ENCODE measurements around the gene CCDC192.

CCDC192 gene

DNA sequence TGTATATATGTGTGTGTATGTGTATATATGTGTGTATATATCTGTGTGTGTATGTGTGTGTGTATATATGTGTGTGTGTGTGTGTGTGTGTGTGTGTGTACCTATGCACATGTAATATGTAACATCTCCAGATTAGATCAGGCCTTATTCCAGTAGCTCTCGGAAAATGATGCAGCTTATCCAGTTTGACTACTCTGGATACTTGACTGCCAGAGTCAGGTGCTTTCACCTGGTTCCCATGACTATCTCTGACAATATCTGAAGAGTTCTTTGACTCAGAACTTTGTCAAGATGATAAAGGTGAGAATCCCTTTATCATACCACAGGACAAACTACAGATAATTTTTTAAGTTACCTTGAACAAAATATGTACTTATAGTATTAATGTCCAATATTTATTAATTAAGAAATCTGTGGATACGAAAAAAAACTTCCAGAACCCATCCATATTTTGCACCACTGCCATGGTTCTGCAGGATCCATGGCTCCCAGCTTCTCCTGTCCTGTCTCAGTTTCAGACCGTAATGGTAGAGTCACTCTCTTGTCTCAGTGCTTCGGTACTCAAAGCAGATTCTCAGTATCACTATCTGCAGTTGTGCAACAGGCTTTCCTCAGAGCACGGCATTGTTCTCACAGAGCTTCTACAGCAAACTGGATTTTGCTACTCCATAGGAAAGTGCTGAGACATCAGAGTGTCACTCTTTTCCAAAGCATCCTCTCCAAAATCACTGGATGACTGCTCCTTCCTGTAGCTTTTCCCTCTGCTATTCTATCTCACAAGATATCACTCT, 216.0 kb downstream of the CCDC192 start:
- H3K9ac ChIP-seq (ENCODE audit: low read length): no peak overlapping the region
- no peak overlapping the region for H3K27ac ChIP-seq (ENCODE audit: low read length)
- no peak overlapping the region for H3K4me3 ChIP-seq (ENCODE audit: low read length)
- TF ChIP-seq EZH2phosphoT487 (IDR thresholded peaks at IDR 0.05; ENCODE audit: low read depth): no peak
- TF ChIP-seq, protein P1, sequence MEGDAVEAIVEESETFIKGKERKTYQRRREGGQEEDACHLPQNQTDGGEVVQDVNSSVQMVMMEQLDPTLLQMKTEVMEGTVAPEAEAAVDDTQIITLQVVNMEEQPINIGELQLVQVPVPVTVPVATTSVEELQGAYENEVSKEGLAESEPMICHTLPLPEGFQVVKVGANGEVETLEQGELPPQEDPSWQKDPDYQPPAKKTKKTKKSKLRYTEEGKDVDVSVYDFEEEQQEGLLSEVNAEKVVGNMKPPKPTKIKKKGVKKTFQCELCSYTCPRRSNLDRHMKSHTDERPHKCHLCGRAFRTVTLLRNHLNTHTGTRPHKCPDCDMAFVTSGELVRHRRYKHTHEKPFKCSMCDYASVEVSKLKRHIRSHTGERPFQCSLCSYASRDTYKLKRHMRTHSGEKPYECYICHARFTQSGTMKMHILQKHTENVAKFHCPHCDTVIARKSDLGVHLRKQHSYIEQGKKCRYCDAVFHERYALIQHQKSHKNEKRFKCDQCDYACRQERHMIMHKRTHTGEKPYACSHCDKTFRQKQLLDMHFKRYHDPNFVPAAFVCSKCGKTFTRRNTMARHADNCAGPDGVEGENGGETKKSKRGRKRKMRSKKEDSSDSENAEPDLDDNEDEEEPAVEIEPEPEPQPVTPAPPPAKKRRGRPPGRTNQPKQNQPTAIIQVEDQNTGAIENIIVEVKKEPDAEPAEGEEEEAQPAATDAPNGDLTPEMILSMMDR (IDR thresholded peaks at IDR 0.05; ENCODE audit: low read depth, low read length): no peak
- H3K36me3 ChIP-seq (replicated peaks; ENCODE audit: low read depth, low read length): no peaks in the 10 kb centered on the region
- H3K27me3 ChIP-seq (ENCODE audit: low read depth, low read length): no peaks in the 10 kb centered on the region
- H4K20me1 ChIP-seq (ENCODE audit: insufficient read depth, low read length): no peaks in the 10 kb centered on the region
- no peaks in the 10 kb centered on the region for H3K79me2 ChIP-seq (ENCODE audit: low read length)
- H3K9me3 ChIP-seq (ENCODE audit: insufficient read depth, low read length): no peaks in the 10 kb centered on the region
- no peak overlapping the region for H2AFZ ChIP-seq (ENCODE audit: low read depth, low read length)
- no peak overlapping the region for H3K4me2 ChIP-seq (ENCODE audit: low read length)
- H3K4me1 ChIP-seq (ENCODE audit: low read length): peaks cover 5% of the 10 kb centered on the region

DNA sequence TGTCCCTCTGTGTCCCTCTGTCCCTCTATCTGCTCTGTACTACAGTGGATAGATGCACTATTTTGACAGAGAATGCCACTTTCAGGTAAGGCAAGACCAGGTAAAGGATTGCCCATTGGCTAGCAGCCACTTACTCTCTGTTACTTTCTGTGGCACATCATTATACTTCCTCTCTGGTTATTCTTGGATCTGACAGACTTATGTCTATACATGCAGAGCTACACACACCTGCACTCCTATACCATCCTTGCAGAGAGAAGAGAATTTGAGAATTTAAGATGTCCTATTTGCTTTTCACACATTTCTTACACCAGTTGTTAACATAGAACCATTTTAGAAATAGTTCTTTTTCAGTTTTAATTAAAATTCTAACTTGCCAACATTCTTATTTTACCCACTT, 216.6 kb downstream of the CCDC192 start:
- H3K4me2 ChIP-seq (ENCODE audit: low read length): no peak overlapping the region
- H3K79me2 ChIP-seq (ENCODE audit: low read length): no peaks in the 10 kb centered on the region
- no peaks in the 10 kb centered on the region for H3K9me3 ChIP-seq (ENCODE audit: insufficient read depth, low read length)
- H3K4me3 ChIP-seq (ENCODE audit: low read length): no peak overlapping the region
- no peak overlapping the region for H2AFZ ChIP-seq (ENCODE audit: low read depth, low read length)
- H3K36me3 ChIP-seq (replicated peaks; ENCODE audit: low read depth, low read length): no peaks in the 10 kb centered on the region
- H3K4me1 ChIP-seq (ENCODE audit: low read length): peaks cover 5% of the 10 kb centered on the region
- no peak overlapping the region for H3K9ac ChIP-seq (ENCODE audit: low read length)
- no peaks in the 10 kb centered on the region for H4K20me1 ChIP-seq (ENCODE audit: insufficient read depth, low read length)
- TF ChIP-seq, protein P1 (IDR thresholded peaks at IDR 0.05; ENCODE audit: low read depth, low read length): no peak
- no peak overlapping the region for H3K27ac ChIP-seq (ENCODE audit: low read length)
- no peaks in the 10 kb centered on the region for H3K27me3 ChIP-seq (ENCODE audit: low read depth, low read length)

DNA sequence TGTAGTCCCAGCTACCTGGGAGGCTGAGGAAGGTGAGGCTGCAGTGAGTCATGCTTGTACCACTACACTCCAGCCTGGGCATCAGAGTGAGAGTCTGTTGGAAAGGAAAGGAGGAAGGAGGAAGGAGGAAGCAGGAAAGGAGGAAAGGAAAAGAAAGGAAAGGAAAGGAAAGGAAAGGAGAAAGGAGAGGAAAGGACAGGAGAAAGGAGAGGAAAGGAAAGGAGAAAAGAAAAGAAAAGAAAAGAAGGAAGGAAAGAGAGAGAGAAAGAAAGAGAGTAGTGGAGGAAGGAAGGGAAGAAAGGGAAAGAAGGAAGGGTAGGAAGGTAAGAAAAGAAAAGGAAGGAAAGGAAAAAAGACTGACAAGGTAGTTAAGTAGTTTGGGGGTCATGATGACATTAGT, 217.7 kb downstream of the CCDC192 start:
- H3K79me2 ChIP-seq (ENCODE audit: low read length): no peaks in the 10 kb centered on the region
- H3K9ac ChIP-seq (ENCODE audit: low read length): no peak overlapping the region
- no peaks in the 10 kb centered on the region for H3K9me3 ChIP-seq (ENCODE audit: insufficient read depth, low read length)
- no peak overlapping the region for H3K4me2 ChIP-seq (ENCODE audit: low read length)
- H3K4me1 ChIP-seq (ENCODE audit: low read length): peaks cover 5% of the 10 kb centered on the region
- no peak overlapping the region for H3K4me3 ChIP-seq (ENCODE audit: low read length)
- H2AFZ ChIP-seq (ENCODE audit: low read depth, low read length): no peak overlapping the region
- no peaks in the 10 kb centered on the region for H3K27me3 ChIP-seq (ENCODE audit: low read depth, low read length)
- no peaks in the 10 kb centered on the region for H4K20me1 ChIP-seq (ENCODE audit: insufficient read depth, low read length)
- H3K27ac ChIP-seq (ENCODE audit: low read length): no peak overlapping the region
- H3K36me3 ChIP-seq (replicated peaks; ENCODE audit: low read depth, low read length): no peaks in the 10 kb centered on the region
- no peak for TF ChIP-seq EZH2phosphoT487 (IDR thresholded peaks at IDR 0.05; ENCODE audit: low read depth)
- TF ChIP-seq, protein P1 (IDR thresholded peaks at IDR 0.05; ENCODE audit: low read depth, low read length): no peak

DNA sequence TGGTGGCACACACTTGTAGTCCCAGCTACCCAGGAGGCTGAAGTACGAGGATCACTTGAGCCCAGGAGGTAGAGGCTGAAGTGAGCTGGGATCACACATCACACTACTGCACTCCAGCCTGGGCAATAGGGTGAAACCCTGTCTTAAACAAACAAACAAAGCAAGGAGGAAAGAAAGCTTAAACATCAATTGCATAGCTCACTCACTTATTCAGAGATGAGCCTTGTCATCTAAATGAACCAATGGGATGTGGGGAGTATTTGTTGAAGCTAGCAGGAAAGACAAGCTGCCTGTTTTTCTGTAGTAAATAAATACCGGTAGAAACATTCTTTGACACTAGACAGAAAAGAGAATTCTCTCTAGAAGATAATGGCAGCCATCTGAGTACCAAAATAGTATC, 219.4 kb downstream of the CCDC192 start:
- peaks cover 5% of the 10 kb centered on the region for H3K4me1 ChIP-seq (ENCODE audit: low read length)
- no peaks in the 10 kb centered on the region for H3K79me2 ChIP-seq (ENCODE audit: low read length)
- H3K27me3 ChIP-seq (ENCODE audit: low read depth, low read length): no peaks in the 10 kb centered on the region
- no peaks in the 10 kb centered on the region for H3K9me3 ChIP-seq (ENCODE audit: insufficient read depth, low read length)
- H3K9ac ChIP-seq (ENCODE audit: low read length): no peak overlapping the region
- no peak overlapping the region for H3K27ac ChIP-seq (ENCODE audit: low read length)
- no peaks in the 10 kb centered on the region for H3K36me3 ChIP-seq (replicated peaks; ENCODE audit: low read depth, low read length)
- no peak for TF ChIP-seq EZH2phosphoT487 (IDR thresholded peaks at IDR 0.05; ENCODE audit: low read depth)
- TF ChIP-seq, protein P1 (IDR thresholded peaks at IDR 0.05; ENCODE audit: low read depth, low read length): no peak
- H4K20me1 ChIP-seq (ENCODE audit: insufficient read depth, low read length): no peaks in the 10 kb centered on the region
- H3K4me3 ChIP-seq (ENCODE audit: low read length): no peak overlapping the region
- H3K4me2 ChIP-seq (ENCODE audit: low read length): no peak overlapping the region
- no peak overlapping the region for H2AFZ ChIP-seq (ENCODE audit: low read depth, low read length)
